Tibial nerve (tissue), 4 donors: Measurements from ENCODE around the gene MCF2L2. TPM values are rescaled to one million over a fixed set of nuclear protein-coding genes. Genes with fewer than 3 reads are reported as not detected.

Experiments used
- DNase-seq, 2 donors: peaks; one replicate each; pipeline ENCODE4 v3.0.0-alpha.2; 2019; ENCODE audit warnings: low spot score in 2 of 2
- H3K27ac ChIP-seq, 4 donors: fragments of 200-600 bp; sonication (generic) in 3 of 4; one replicate each; pipeline ENCODE4 v1.5.1; 2017 to 2019; ENCODE audit warnings: mild to moderate bottlenecking in 1 of 4
- H3K27me3 ChIP-seq, 2 donors: fragments of 200-600 bp; sonication (generic) in 1 of 2; one replicate each; pipeline versions ENCODE4 v1.5.1 to v1.6.0; 2017 to 2019
- H3K36me3 ChIP-seq, 3 donors: fragments of 200-600 bp; sonication (generic); one replicate each; pipeline ENCODE4 v1.5.1; 2018 to 2019
- H3K4me1 ChIP-seq, 4 donors: fragments of 200-600 bp; sonication (generic) in 3 of 4; one replicate each; pipeline ENCODE4 v1.5.1; 2017 to 2019
- H3K4me3 ChIP-seq, 4 donors: fragments of 200-600 bp; sonication (generic) in 3 of 4; one replicate each; pipeline ENCODE4 v1.5.1; 2017 to 2019; ENCODE audit warnings: mild to moderate bottlenecking in 1 of 4, moderate library complexity in 1 of 4
- H3K9me3 ChIP-seq, 4 donors: fragments of 200-600 bp; sonication (generic) in 3 of 4; one replicate each; pipeline ENCODE4 v1.5.1; 2017 to 2019
- EP300 ChIP-seq, 2 donors: sonication (generic); formaldehyde crosslinking; IDR thresholded peaks; one replicate each; pipeline ENCODE4 v1.6.1; 2017; ENCODE audit warnings: antibody characterized with exemption in 2 of 2, mild to moderate bottlenecking in 1 of 2
- POLR2A ChIP-seq, 2 donors: fragments of 450-650 bp; IDR thresholded peaks; one replicate each; pipeline ENCODE4 v1.6.1; 2017; ENCODE audit warnings: antibody characterized with exemption in 2 of 2, mild to moderate bottlenecking in 2 of 2, moderate library complexity in 2 of 2
- WGBS, 2 donors: methylation state at CpG; one replicate each; pipeline ENCODE4 v1.1.5; 2018; 5-methylcytosine and 5-hydroxymethylcytosine counted together
- total RNA-seq, 4 donors: library from RNA; depleted of rRNA; stranded (reverse); fragments of >200 nt; gene quantifications; one replicate each; pipeline ENCODE4 v1.1.0, GENCODE V29; 2016
- TF ChIP-seq, protein P1 (sequence below), 5 experiments: fragments of 200-600 bp in 3 of 5; fragments of 450-650 bp in 2 of 5; sonication (generic) in 3 of 5; IDR thresholded peaks; one replicate each; pipeline ENCODE4 v1.5.1; 2016 to 2019; ENCODE audit warnings: antibody characterized with exemption in 5 of 5, mild to moderate bottlenecking in 3 of 5, moderate library complexity in 2 of 5

The MCF2L2 gene
- total RNA-seq, 4 donors from 2014 or later: 0.90 to 24.9 (median 1.8) TPM

DNA sequence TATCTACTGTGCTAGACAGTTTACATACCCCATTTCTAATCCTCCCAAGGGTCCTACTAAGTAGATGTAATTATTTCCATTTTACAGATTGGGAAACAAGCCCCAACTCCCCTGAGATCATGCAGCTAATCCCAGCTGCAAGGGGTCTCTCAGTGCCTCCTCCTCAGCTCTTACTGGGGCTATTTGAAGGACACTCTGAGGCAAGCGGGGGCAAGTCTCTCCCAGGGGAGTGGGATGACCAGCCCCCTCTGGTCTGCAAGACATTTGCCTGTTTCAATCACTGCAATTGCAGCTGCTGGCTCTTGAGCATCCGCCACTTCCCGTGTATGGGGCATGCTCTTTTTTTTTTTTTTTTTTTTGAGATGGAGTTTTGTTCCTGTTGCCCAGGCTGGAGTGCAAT, 277.3 kb downstream of the MCF2L2 start:
- Histone ChIP-seq H3K36me3 (no peaks in the 10 kb centered on the region), H3K9me3 (no peaks in the 10 kb centered on the region), H3K4me1 (no peaks in the 10 kb centered on the region), H3K27ac (no peak overlapping the region), H3K27me3 (no peaks in the 10 kb centered on the region), H3K4me3 (no peak overlapping the region)
- TF ChIP-seq, protein P1, sequence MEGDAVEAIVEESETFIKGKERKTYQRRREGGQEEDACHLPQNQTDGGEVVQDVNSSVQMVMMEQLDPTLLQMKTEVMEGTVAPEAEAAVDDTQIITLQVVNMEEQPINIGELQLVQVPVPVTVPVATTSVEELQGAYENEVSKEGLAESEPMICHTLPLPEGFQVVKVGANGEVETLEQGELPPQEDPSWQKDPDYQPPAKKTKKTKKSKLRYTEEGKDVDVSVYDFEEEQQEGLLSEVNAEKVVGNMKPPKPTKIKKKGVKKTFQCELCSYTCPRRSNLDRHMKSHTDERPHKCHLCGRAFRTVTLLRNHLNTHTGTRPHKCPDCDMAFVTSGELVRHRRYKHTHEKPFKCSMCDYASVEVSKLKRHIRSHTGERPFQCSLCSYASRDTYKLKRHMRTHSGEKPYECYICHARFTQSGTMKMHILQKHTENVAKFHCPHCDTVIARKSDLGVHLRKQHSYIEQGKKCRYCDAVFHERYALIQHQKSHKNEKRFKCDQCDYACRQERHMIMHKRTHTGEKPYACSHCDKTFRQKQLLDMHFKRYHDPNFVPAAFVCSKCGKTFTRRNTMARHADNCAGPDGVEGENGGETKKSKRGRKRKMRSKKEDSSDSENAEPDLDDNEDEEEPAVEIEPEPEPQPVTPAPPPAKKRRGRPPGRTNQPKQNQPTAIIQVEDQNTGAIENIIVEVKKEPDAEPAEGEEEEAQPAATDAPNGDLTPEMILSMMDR (IDR thresholded peaks at IDR 0.05): no peak
- no peak for DNase-seq
- WGBS, 2 donors: 77 to 91% methylated on average over 3 of the region's 3 CpGs

DNA sequence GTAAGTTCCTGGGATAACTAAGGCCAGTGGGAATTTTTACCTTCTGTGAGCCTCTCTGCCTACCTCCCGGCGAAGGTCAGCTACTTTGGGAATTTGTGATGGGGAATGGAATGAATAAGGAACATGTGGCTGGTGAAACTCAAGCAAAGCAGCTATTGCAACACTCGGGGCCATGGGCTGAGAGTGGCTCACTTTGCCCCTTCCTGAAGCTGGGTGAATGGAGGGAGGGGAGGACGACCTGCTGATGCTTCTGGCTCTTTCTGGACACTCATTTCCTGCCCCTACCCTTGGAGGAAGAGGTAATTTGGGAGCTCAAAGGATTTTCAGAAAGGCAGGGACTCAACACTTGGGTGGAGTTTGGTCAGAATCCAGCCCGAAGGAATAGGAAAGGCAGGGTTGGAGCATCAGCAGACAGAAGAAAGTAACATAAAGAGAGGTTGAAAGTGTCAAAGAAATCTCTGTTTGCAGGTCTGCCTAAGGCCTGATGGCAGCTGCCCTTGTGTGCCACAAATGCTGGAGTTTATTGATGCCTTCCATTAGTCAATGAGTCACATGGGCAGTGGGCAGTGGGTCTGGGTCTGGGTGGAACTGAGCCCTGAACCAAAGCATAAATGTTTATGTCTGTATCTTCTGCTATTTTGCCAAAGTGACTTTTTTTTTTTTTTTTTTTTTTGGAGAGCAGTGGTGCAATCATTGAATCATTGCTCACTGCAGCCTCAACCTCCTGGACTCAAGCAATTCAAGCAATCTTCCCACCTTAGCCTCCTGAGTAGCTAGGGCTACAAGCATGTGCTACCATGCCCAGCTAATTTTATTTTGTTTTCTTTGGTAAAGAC, 278.3 kb downstream of the MCF2L2 start:
- no peak overlapping the region for H3K27ac ChIP-seq
- no peak overlapping the region for H3K4me3 ChIP-seq
- H3K36me3 ChIP-seq: no peaks in the 10 kb centered on the region
- TF ChIP-seq POLR2A (IDR thresholded peaks at IDR 0.05) (no peak), EP300 (IDR thresholded peaks at IDR 0.05) (no peak)
- TF ChIP-seq, protein P1 (IDR thresholded peaks at IDR 0.05): no peak
- H3K9me3 ChIP-seq: no peaks in the 10 kb centered on the region
- DNase-seq: no peak
- no peaks in the 10 kb centered on the region for H3K4me1 ChIP-seq
- 44 to 55% methylated on average over 5 of the region's 5 CpGs for WGBS, 2 donors
- H3K27me3 ChIP-seq: no peaks in the 10 kb centered on the region

DNA sequence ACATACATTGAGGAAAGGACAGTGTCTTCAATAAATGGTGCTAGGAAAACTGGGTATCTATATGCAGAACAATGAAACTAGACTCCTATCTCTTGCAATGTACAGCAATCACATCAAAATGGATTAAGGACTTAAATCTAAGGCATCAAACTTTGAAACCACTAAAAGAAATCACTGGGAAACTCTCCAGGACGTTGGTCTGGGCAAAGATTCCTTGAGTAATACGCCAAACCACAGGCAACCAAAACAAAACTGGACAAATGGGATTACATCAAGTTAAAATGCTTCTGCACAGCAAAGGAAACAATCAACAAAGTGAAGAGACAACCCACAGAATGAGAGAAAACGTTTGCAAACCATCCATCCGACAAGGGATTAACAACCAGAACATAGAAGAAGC, 280.4 kb downstream of the MCF2L2 start:
- Histone ChIP-seq H3K36me3 (no peaks in the 10 kb centered on the region), H3K27ac (no peak overlapping the region), H3K27me3 (no peaks in the 10 kb centered on the region), H3K9me3 (no peaks in the 10 kb centered on the region), H3K4me1 (no peaks in the 10 kb centered on the region), H3K4me3 (no peak overlapping the region)
- 52 to 53% methylated on average over 4 of the region's 4 CpGs for WGBS, 2 donors
- TF ChIP-seq, protein P1 (IDR thresholded peaks at IDR 0.05): no peak
- TF ChIP-seq POLR2A (IDR thresholded peaks at IDR 0.05) (no peak), EP300 (IDR thresholded peaks at IDR 0.05) (no peak)
- no peak for DNase-seq

DNA sequence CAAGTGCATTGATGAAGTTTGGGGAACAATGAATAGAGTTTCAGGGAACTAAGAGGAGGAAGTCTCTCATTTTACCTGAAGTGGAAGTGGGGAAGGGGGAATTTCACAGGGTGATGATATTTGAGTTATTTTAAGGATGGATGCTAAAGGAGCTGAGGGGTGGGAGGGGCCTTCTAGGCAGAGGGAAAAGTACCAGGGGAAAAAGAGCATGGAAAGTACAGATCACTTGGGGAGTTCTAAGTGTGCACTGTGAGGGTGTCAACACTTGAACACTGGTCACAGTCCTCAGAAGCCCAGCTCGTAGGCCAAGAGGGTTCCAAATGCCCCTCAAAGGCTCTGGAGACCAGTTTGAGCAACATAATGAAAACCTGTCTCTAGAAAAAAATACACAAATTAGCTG, 284.1 kb downstream of the MCF2L2 start:
- Histone ChIP-seq H3K4me1 (peaks cover 0 to 7% (median 0%) of the 10 kb centered on the region in 4 donors), H3K27me3 (no peaks in the 10 kb centered on the region), H3K9me3 (no peaks in the 10 kb centered on the region), H3K27ac (no peak overlapping the region), H3K4me3 (no peak overlapping the region), H3K36me3 (no peaks in the 10 kb centered on the region)
- WGBS, 2 donors: 78 to 84% methylated on average over 1 of the region's 1 CpG
- no peak for DNase-seq
- TF ChIP-seq EP300 (IDR thresholded peaks at IDR 0.05): no peak
- TF ChIP-seq POLR2A (IDR thresholded peaks at IDR 0.05): no peak
- TF ChIP-seq, protein P1 (IDR thresholded peaks at IDR 0.05): no peak

DNA sequence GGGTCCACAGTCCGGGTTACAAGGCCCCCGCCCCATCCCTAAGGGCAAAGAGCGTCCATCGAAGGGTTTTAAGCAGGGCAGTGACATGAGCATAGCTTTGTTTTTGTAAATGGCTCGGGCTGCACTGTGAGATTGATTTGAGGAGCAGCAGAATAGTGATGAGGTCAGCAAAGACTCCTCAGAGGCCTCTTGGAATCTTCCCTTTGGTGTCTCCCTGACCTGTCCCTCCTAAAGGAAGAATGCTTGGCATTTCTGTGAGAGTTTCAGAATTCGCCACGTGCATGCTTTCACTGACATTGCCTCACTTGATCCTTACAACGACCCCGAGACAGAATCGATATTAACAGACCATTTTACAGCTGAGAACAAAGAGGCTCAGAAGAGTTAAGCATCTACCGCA, 286.2 kb downstream of the MCF2L2 start:
- no peak for DNase-seq
- no peak overlapping the region for H3K4me3 ChIP-seq
- H3K27me3 ChIP-seq: no peaks in the 10 kb centered on the region
- WGBS, 2 donors: 35 to 40% methylated on average over 11 of the region's 11 CpGs
- no peaks in the 10 kb centered on the region for H3K9me3 ChIP-seq
- H3K4me1 ChIP-seq: peaks cover 0 to 7% (median 0%) of the 10 kb centered on the region in 4 donors
- no peak overlapping the region for H3K27ac ChIP-seq
- H3K36me3 ChIP-seq: no peaks in the 10 kb centered on the region
- TF ChIP-seq, protein P1 (IDR thresholded peaks at IDR 0.05): no peak
- no peak for TF ChIP-seq POLR2A (IDR thresholded peaks at IDR 0.05)
- no peak for TF ChIP-seq EP300 (IDR thresholded peaks at IDR 0.05)
